Right lobe of liver (tissue), 6 donors: ENCODE data around the gene ZNF385B. TPM values are rescaled to one million over a fixed set of nuclear protein-coding genes. Genes with fewer than 3 reads are reported as not detected.

ENCODE experiments used
- ATAC-seq, 4 donors: fragments of 200-7000 bp; cut with Tn5 transposase; one replicate each; pipeline ENCODE4 v1.9.1; 2020; ENCODE audit warnings: mild to moderate bottlenecking in 4 of 4, moderate library complexity in 4 of 4
- DNase-seq, 3 donors: peaks; one replicate each; pipeline ENCODE4 v3.0.0-alpha.2; 2020
- H3K27ac ChIP-seq, 3 donors: fragments of 200-600 bp; one replicate each; pipeline ENCODE4 v1.8.0; 2022
- H3K27me3 ChIP-seq, 2 donors: fragments of 200-600 bp; one replicate each; pipeline ENCODE4 v1.8.0; 2022
- H3K36me3 ChIP-seq, 4 donors: fragments of 200-600 bp; sonication (generic) in 1 of 4; one replicate each; pipeline versions ENCODE4 v1.5.1 to v1.8.0; 2017 to 2022; ENCODE audit warnings: control low read depth in 1 of 4
- H3K4me1 ChIP-seq, 4 donors: fragments of 200-600 bp; sonication (generic) in 1 of 4; one replicate each; pipeline versions ENCODE4 v1.5.1 to v1.8.0; 2017 to 2022; ENCODE audit warnings: control low read depth in 1 of 4
- H3K4me3 ChIP-seq, 3 donors: fragments of 200-600 bp; one replicate each; pipeline ENCODE4 v1.8.0; 2022
- H3K9me3 ChIP-seq, 4 donors: fragments of 200-600 bp; sonication (generic) in 1 of 4; one replicate each; pipeline versions ENCODE4 v1.5.1 to v1.8.0; 2017 to 2022; ENCODE audit warnings: control low read depth in 1 of 4
- CTCF ChIP-seq, 4 donors: fragments of 200-600 bp in 3 of 4; fragments of 450-650 bp in 1 of 4; IDR thresholded peaks; one replicate each; pipeline versions ENCODE4 v1.5.1 to v1.8.0; 2016 to 2022; ENCODE audit warnings: antibody characterized with exemption in 4 of 4, mild to moderate bottlenecking in 2 of 4
- POLR2A ChIP-seq: fragments of 450-650 bp; IDR thresholded peaks from one replicate; pipeline ENCODE4 v1.6.1; 2017; ENCODE audit warnings: antibody characterized with exemption, mild to moderate bottlenecking
- WGBS: methylation state at CpG from one replicate; pipeline ENCODE4 v1.1.6; 2018; ENCODE audit warnings: low coverage, low lambda C conversion rate; ENCODE audit not compliant: insufficient coverage; ENCODE audit errors: missing lambda C conversion rate; 5-methylcytosine and 5-hydroxymethylcytosine counted together
- intact Hi-C, 2 donors: fragments of 100-400 bp; cut with DNase I; formaldehyde crosslinking; loops; one replicate each; pipeline versions ENCODE4 v1.11.2 to v1.14.1; 2022
- total RNA-seq, 6 experiments: library from RNA; depleted of rRNA in 2 of 6; stranded (reverse); fragments of >200 nt in 2 of 6; fragmentation: NEBNext Ultra II Directional in 3 of 6; extraction: Animal tissue kit (Norgen Biotek cat#: 25700) in 3 of 6; gene quantifications; one replicate each; pipeline versions ENCODE4 v1.1.0 to v1.2.4, GENCODE V29; 2016 to 2023
- donor health status: DM: no; HTN: yes; CAD: no.
- donor health status: DM: no; HTN: no; CAD: no.
- donor health status: DM: no; HTN: no; CAD: no.
- donor health status: DM: no; HTN: yes; CAD: no.
- donor health status: DM: no; HTN: yes; CAD: no.

Gene ZNF385B
- total RNA-seq, 6 experiments from 2014 or later: 3.9 to 15.7 (median 5.9) TPM

DNA sequence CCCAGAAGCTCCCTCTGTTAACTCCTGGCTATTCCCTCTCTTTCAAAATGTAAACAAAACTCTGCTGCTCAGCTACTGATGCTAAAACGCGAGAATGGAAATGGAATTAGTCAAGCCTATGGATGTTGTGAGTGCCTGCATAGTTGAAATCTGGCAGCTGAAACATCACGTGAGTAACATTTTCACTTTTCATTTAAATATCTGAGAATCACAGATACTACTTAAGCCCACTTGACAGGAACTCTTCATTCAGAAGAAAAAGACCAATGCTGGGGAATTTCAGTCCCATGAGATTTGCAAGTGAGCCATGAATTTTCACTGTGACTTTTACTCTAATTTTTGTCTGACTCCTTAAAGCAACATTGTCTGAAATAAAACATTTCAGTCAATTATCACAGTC lies 381.5 kb downstream of the ZNF385B start:
- TF ChIP-seq POLR2A (no peak), CTCF (IDR thresholded peaks at IDR 0.05) (no peak)

GRCh38 chr2:179478771-179479170 lies 382.6 kb downstream of the ZNF385B start:
- DNase-seq: no peak

More for the DNA sequence above, 381.5 kb downstream of the ZNF385B start:
- WGBS: 74% methylated on average over 3 of the region's 3 CpGs
- intact Hi-C loops: no loop called here
- Histone ChIP-seq H3K27ac (no peak overlapping the region), H3K4me1 (no peaks in the 10 kb centered on the region), H3K4me3 (no peak overlapping the region), H3K36me3 (peaks cover 0 to 2% (median 0%) of the 10 kb centered on the region in 4 donors), H3K9me3 (no peaks in the 10 kb centered on the region), H3K27me3 (no peaks in the 10 kb centered on the region)
- DNase-seq (no peak), ATAC-seq (no peak)

DNA sequence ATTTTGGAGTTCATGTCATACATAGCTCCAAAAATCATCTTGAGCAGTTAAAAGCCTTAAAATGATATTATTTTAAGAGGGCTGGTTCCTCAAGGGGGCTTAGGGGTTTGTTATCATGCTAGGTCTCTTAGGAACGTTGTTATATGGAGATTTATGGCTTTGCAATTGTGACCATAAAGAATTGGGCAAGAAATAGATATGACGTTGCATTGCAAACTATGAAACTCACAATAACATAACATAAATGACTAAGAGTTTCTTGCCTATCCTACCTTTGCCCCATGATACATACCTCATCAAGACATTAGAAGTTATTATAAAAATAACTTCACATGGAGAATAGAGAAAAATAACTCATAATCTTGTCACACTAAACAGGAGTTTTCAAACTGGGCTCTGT lies 390.4 kb downstream of the ZNF385B start:
- intact Hi-C loops: no loop called here
- H3K27ac ChIP-seq: no peak overlapping the region
- WGBS: 32% methylated on average over 2 of the region's 2 CpGs

More at GRCh38 chr2:179478771-179479170, 382.6 kb downstream of the ZNF385B start:
- Histone ChIP-seq H3K27me3 (no peaks in the 10 kb centered on the region), H3K36me3 (peaks cover 0 to 2% (median 0%) of the 10 kb centered on the region in 4 donors), H3K4me3 (no peak overlapping the region), H3K4me1 (no peaks in the 10 kb centered on the region), H3K27ac (no peak overlapping the region), H3K9me3 (no peaks in the 10 kb centered on the region)
- intact Hi-C loops: no loop called here
- ATAC-seq: no peak
- TF ChIP-seq POLR2A (no peak), CTCF (IDR thresholded peaks at IDR 0.05) (no peak)

DNA sequence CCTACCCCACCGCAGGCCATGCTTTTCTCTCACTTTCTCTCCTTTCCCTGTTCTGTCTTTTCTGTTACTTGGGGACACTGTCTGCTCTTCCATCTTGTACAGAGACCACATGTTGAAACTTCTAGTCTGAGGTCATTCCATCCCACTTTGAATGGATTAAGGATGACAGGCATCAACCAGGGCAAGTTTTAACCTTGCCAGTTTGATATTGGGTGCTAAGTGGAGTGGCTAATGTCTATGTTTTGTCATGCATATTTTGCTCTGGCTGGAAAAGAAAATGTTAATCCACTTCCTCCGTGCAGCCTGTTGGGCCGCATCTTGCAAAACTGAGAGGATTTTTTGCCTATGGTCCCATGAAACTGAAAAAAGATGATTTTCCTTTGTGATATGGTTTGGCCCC lies 391.3 kb downstream of the ZNF385B start:
- no peaks in the 10 kb centered on the region for H3K9me3 ChIP-seq
- DNase-seq (no peak), ATAC-seq (no peak)
- 77% methylated on average over 3 of the region's 3 CpGs for WGBS
- intact Hi-C loops: no loop called here
- no peak overlapping the region for H3K27ac ChIP-seq
- no peak overlapping the region for H3K4me3 ChIP-seq
- no peaks in the 10 kb centered on the region for H3K4me1 ChIP-seq
- no peaks in the 10 kb centered on the region for H3K27me3 ChIP-seq
- TF ChIP-seq CTCF (IDR thresholded peaks at IDR 0.05) (no peak), POLR2A (no peak)
- no peaks in the 10 kb centered on the region for H3K36me3 ChIP-seq

More for the DNA sequence above, 390.4 kb downstream of the ZNF385B start:
- Histone ChIP-seq H3K36me3 (no peaks in the 10 kb centered on the region), H3K27me3 (no peaks in the 10 kb centered on the region), H3K9me3 (no peaks in the 10 kb centered on the region), H3K4me1 (no peaks in the 10 kb centered on the region), H3K4me3 (no peak overlapping the region)
- no peak for ATAC-seq
- no peak for TF ChIP-seq POLR2A
- no peak for TF ChIP-seq CTCF (IDR thresholded peaks at IDR 0.05)
- no peak for DNase-seq

DNA sequence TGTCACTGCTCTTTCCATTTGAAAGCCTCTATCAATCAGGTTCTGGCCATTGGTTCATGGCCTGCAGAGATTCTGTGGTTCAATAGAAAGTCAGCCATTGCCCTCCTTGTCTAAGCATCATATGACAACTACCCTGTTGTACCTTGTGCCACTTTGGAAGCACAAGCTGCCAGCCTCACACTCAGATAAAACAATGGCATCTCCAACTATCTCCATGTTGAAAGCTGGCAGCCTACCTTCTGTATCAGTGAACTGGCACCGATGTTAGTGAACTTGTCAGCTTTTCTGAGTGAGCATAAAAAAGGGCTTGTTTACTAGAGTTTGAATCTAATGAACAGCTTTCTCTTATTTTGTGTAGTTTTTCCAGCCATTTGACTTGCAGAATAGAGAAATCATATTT lies 393.5 kb downstream of the ZNF385B start:
- Histone ChIP-seq H3K9me3 (no peaks in the 10 kb centered on the region), H3K4me1 (no peaks in the 10 kb centered on the region), H3K36me3 (no peaks in the 10 kb centered on the region), H3K27me3 (no peaks in the 10 kb centered on the region), H3K4me3 (no peak overlapping the region), H3K27ac (no peak overlapping the region)
- TF ChIP-seq CTCF (IDR thresholded peaks at IDR 0.05) (no peak), POLR2A (no peak)
- WGBS: 90% methylated on average over 1 of the region's 1 CpG
- DNase-seq: no peak
- intact Hi-C loops: no loop called here
- ATAC-seq: no peak
